K562 (cell line): ENCODE measurements around the gene PWP2. TPM values are rescaled to one million over a fixed set of nuclear protein-coding genes. Genes with fewer than 3 reads are reported as not detected.

Source experiments
- ATAC-seq: fragments of 200-7000 bp; cut with Tn5 transposase; 3 replicates; pipeline ENCODE4 v1.9.1; 2020; ENCODE audit warnings: moderate library complexity
- BruUV-seq: library from RNA; stranded (reverse); fragments of 400-500 nt; replicated peaks from 2 replicates; lab custom pipeline; 2021; lab: Mats Ljungman, UMichigan
- CTCF ChIA-PET: fragments of 300-600 bp; formaldehyde crosslinking; extraction: SDS; loops from one replicate; lab custom pipeline; 2021; ENCODE audit warnings: low intra/inter-chr PET ratio; lab: Yijun Ruan, JAX
- POLR2A ChIA-PET: fragments of 300-600, 350-650 bp; sonication (Branson Sonifier 250); formaldehyde crosslinking; extraction: SDS; loops from one replicate; lab custom pipeline; 2021; ENCODE audit warnings: antibody characterized with exemption, inconsistent platforms; lab: Yijun Ruan, JAX
- DNase-seq, 4 experiments: peaks; one replicate each; pipeline versions ENCODE4 v3.0.0 to v3.0.0-alpha.2; 2011 to 2018; ENCODE audit warnings: low spot score in 3 of 4, mixed read lengths in 3 of 4; ENCODE audit errors: extremely low read depth in 1 of 4
- FAIRE-seq: peaks from 2 replicates; lab custom pipeline; 2011; peaks lifted over from hg19 to GRCh38; lab: Jason Lieb, UNC
- H2AFZ ChIP-seq: 2 replicates; pipeline ENCODE4 v1.6.0; 2011; ENCODE audit warnings: low read depth, low read length, control low read depth, inconsistent platforms
- H3K27ac ChIP-seq: fragments of 200-600 bp; 3 replicates; pipeline ENCODE4 v1.8.0; 2011; ENCODE audit warnings: low read depth, mild to moderate bottlenecking, control low read depth, inconsistent platforms, low read length, moderate library complexity, mixed read lengths; ENCODE audit errors: extremely low read depth
- H3K27me3 ChIP-seq, 2 experiments: fragments of 300-600 bp in 1 of 2; 2 replicates in 1 of 2; 3 replicates in 1 of 2; pipeline versions ENCODE4 v1.6.0 to v1.8.0; 2011; ENCODE audit warnings: inconsistent platforms in 2 of 2, low read length in 2 of 2, mild to moderate bottlenecking in 1 of 2, mixed read lengths in 1 of 2, moderate library complexity in 1 of 2; ENCODE audit not compliant: control insufficient read depth in 2 of 2, insufficient read depth in 2 of 2
- H3K36me3 ChIP-seq: fragments of 300-600 bp; 3 replicates; pipeline ENCODE4 v1.8.0; 2011; ENCODE audit warnings: mild to moderate bottlenecking, low read length, inconsistent platforms; ENCODE audit not compliant: control insufficient read depth, insufficient read depth
- H3K4me1 ChIP-seq, 2 experiments: fragments of 200-600 bp in 1 of 2; replicated peaks in 1 of 2; 2 replicates in 1 of 2; 3 replicates in 1 of 2; pipeline versions ENCODE4 v1.5.1 to v1.8.0; 2011; ENCODE audit warnings: inconsistent platforms in 2 of 2, low read length in 2 of 2, mild to moderate bottlenecking in 1 of 2, mixed read lengths in 1 of 2, moderate library complexity in 1 of 2; ENCODE audit not compliant: control insufficient read depth in 2 of 2, insufficient read depth in 2 of 2
- H3K4me2 ChIP-seq: 2 replicates; pipeline ENCODE4 v1.6.1; 2011; ENCODE audit warnings: low read length, control low read depth, inconsistent platforms, mixed read lengths; ENCODE audit not compliant: insufficient read depth
- H3K4me3 ChIP-seq: fragments of 200-600 bp; sonication (generic), shearing (Covaris generic); 2 replicates; pipeline ENCODE4 v1.5.1; 2016; ENCODE audit warnings: control low read depth, inconsistent platforms
- H3K79me2 ChIP-seq: fragments of 200-600 bp; 3 replicates; pipeline ENCODE4 v1.8.0; 2011; ENCODE audit warnings: low read length, inconsistent platforms; ENCODE audit not compliant: control insufficient read depth, insufficient read depth
- H3K9ac ChIP-seq, 2 experiments: 2 replicates each; pipeline versions ENCODE4 v1.6.0 to v1.6.1; 2011; ENCODE audit warnings: low read depth in 2 of 2, low read length in 2 of 2, control low read depth in 1 of 2, inconsistent platforms in 1 of 2, mild to moderate bottlenecking in 1 of 2, mixed read lengths in 1 of 2; ENCODE audit not compliant: insufficient read depth in 1 of 2
- H3K9me1 ChIP-seq: one replicate; pipeline ENCODE4 v1.6.0; 2011; ENCODE audit warnings: inconsistent platforms, mild to moderate bottlenecking, low read length, moderate library complexity; ENCODE audit not compliant: control insufficient read depth, insufficient read depth
- H3K9me3 ChIP-seq: replicated peaks from 2 replicates; pipeline ENCODE4 v1.5.1; 2011; ENCODE audit warnings: low read depth, low read length, inconsistent platforms; ENCODE audit not compliant: control insufficient read depth, insufficient read depth
- H4K20me1 ChIP-seq: replicated peaks from 2 replicates; pipeline ENCODE4 v1.6.1; 2011; ENCODE audit warnings: low read length, inconsistent platforms, mixed read lengths; ENCODE audit not compliant: control insufficient read depth, insufficient read depth
- BCLAF1 ChIP-seq, 2 experiments: fragments of 450-650 bp in 1 of 2; IDR thresholded peaks; 2 replicates each; pipeline ENCODE4 v1.6.1; 2011 to 2017; ENCODE audit warnings: low read depth in 2 of 2, antibody characterized with exemption in 1 of 2, borderline replicate concordance in 1 of 2, low read length in 1 of 2, mild to moderate bottlenecking in 1 of 2, mixed read lengths in 1 of 2; ENCODE audit not compliant: control insufficient read depth in 1 of 2
- EP400 ChIP-seq: fragments of 450-650 bp; IDR thresholded peaks from 2 replicates; pipeline ENCODE4 v1.6.1; 2017; ENCODE audit warnings: antibody characterized with exemption, mild to moderate bottlenecking, moderate library complexity
- HLTF ChIP-seq: fragments of 450-650 bp; IDR thresholded peaks from 2 replicates; pipeline ENCODE4 v1.6.1; 2016
- IRF9 ChIP-seq: fragments of 450-650 bp; IDR thresholded peaks from 2 replicates; pipeline ENCODE4 v1.6.1; 2016; ENCODE audit warnings: missing biosample characterization, missing genetic modification characterization
- KLF10 ChIP-seq: fragments of 250-450 bp; sonication (Bioruptor Pico); IDR thresholded peaks from 2 replicates; pipeline ENCODE4 v1.6.1; 2021; ENCODE audit warnings: matching md5 sums
- PPARD ChIP-seq: fragments of 250-450 bp; sonication (Bioruptor Pico); IDR thresholded peaks from 2 replicates; pipeline ENCODE4 v1.8.0; 2022; ENCODE audit warnings: inconsistent platforms, mild to moderate bottlenecking, moderate library complexity
- RBM17 ChIP-seq: fragments of 200-400 bp; formaldehyde crosslinking; IDR thresholded peaks from 2 replicates; pipeline ENCODE4 v1.6.1; 2017; ENCODE audit warnings: low read depth, mild to moderate bottlenecking, low read length, borderline replicate concordance
- SMC3 ChIP-seq: conservative IDR thresholded peaks from 2 replicates; pipeline ENCODE4 v1.6.1; 2011; ENCODE audit warnings: low read depth, low read length, improper control_type of control experiment; ENCODE audit not compliant: insufficient read depth
- TRIM24 ChIP-seq, 2 experiments: fragments of 450-650 bp; IDR thresholded peaks; 2 replicates each; pipeline ENCODE4 v1.6.1; 2016
- YBX1 ChIP-seq: fragments of 450-650 bp; IDR thresholded peaks from 2 replicates; pipeline ENCODE4 v1.7.1; 2016; ENCODE audit warnings: mild to moderate bottlenecking
- ZBTB5 ChIP-seq: fragments of 450-650 bp; IDR thresholded peaks from 2 replicates; pipeline ENCODE4 v1.6.1; 2017; ENCODE audit warnings: antibody characterized with exemption
- ZNF609 ChIP-seq: sonication (generic); formaldehyde crosslinking; IDR thresholded peaks from 2 replicates; pipeline ENCODE4 v1.8.1; 2023; ENCODE audit warnings: missing genetic modification reagents, mild to moderate bottlenecking, borderline replicate concordance
- WGBS: fragments of 100-300 bp; shearing (Covaris generic); methylation state at CpG from one replicate; pipeline ENCODE4 v1.1.6; 2016; ENCODE audit warnings: low coverage, mixed read lengths; ENCODE audit not compliant: insufficient coverage; ENCODE audit errors: missing lambda C conversion rate; 5-methylcytosine and 5-hydroxymethylcytosine counted together
- in situ Hi-C: fragments of 300-500 bp; cut with MboI; formaldehyde crosslinking; loops from 4 replicates; pipeline ENCODE4 v1.15.0; 2018; ENCODE audit warnings: inconsistent platforms, mixed read lengths
- intact Hi-C: fragments of 100-400 bp; cut with micrococcal nuclease; formaldehyde crosslinking; loops from 2 replicates; pipeline ENCODE4 v1.14.2; 2022
- polyA plus RNA-seq, 8 experiments: library from polyadenylated mRNA; depleted of rRNA in 4 of 8; stranded (reverse) in 5 of 8; unstranded in 3 of 8; fragments of >200 nt; fragmentation: Nextera tagmentation in 2 of 8; fragmentation: Illumina TruSeq in 1 of 8; extraction: Ambion mirVana in 2 of 8; extraction: Trizol in 1 of 8; gene quantifications; 2 replicates each; pipeline versions ENCODE4 v1.2.1 to v1.2.3, GENCODE V29; 2011 to 2014; ENCODE audit warnings: inconsistent platforms in 1 of 8, missing spikeins in 1 of 8
- total RNA-seq, 7 experiments: library from RNA; depleted of rRNA in 6 of 7; stranded (reverse); fragments of >200 nt in 6 of 7; fragmentation: Illumina TruSeq in 2 of 7; extraction: Trizol in 2 of 7; gene quantifications; 2 replicates each; pipeline versions ENCODE4 v1.2.1 to v1.2.3, GENCODE V29; 2011 to 2021; ENCODE audit warnings: low replicate concordance in 1 of 7

Gene PWP2
- total and polyA plus RNA-seq, 9 of the 15 experiments (the other 6 are each of a cell fraction or from before 2014, with no cell fraction given) = 0.72 to 57.6 (median 31.1) TPM

- H3K4me1 ChIP-seq = no peaks in the 10 kb centered on the region
- no peak overlapping the region for H2AFZ ChIP-seq
- H3K36me3 ChIP-seq = peaks cover 51% of the 10 kb centered on the region; the same call in 2 of the 3 replicates
- CTCF ChIA-PET = no interaction called here
- no TSS peak for BruUV-seq
- H3K27ac ChIP-seq = no peak overlapping the region
- POLR2A ChIA-PET = interaction anchor here (0.7 to 1.4 kb wide), 4 partner anchors 9 to 76 kb away, joined by 3 to 6 read pairs (median 4); no protein-coding TSS in a partner anchor
- no peak for DNase-seq
- ATAC-seq = no peak
- H3K27me3 ChIP-seq = no peaks in the 10 kb centered on the region
- intact Hi-C loops = no loop called here
- no peaks in the 10 kb centered on the region for H4K20me1 ChIP-seq
- WGBS = 91% methylated on average over 9 of the region's 9 CpGs
- no peaks in the 10 kb centered on the region for H3K9me3 ChIP-seq
- no peak for FAIRE-seq
- H3K4me3 ChIP-seq = no peak overlapping the region
- H3K9me1 ChIP-seq = no peaks in the 10 kb centered on the region
- no peaks in the 10 kb centered on the region for H3K79me2 ChIP-seq
- H3K9ac ChIP-seq = no peak overlapping the region
- no peak overlapping the region for H3K4me2 ChIP-seq
- in situ Hi-C loops = no loop called here
- TF ChIP-seq RBM17 (no peak), YBX1 (no peak), TRIM24 (IDR thresholded peaks at IDR 0.05) (no peak), PPARD (CRISPR knock-in tag) (no peak), HLTF (no peak), BCLAF1 (IDR thresholded peaks at IDR 0.05; ENCODE audit: borderline replicate concordance in 1 of 2, control insufficient read depth in 1 of 2, low read depth in 2 of 2, low read length in 1 of 2) (no peak), SMC3 (no peak), ZNF609 (CRISPR knock-in tag) (no peak), ZBTB5 (no peak), KLF10 (CRISPR knock-in tag) (no peak), EP400 (no peak), IRF9 (tag) (no peak)
Observed at GRCh38 chr21:44093761-44094160, 13.4 kb upstream of the PWP2 start.
